ENCODE data around the gene RYR2.
"Not testable (repeated sequence)": the region's sequence is repeated elsewhere in the genome, so short reads cannot be mapped to it uniquely, and the experiment has no call there.

RYR2 gene

GRCh38 chr1:237353918-237354317 is 311.9 kb downstream of the RYR2 start:
- no peak for TF ChIP-seq CTCF (IDR thresholded peaks at IDR 0.05; ENCODE audit: insufficient read depth, low read depth, low read length, missing control alignments)
- DNase-seq (ENCODE audit: low read depth) = no peak

GRCh38 chr1:237355022-237355421 is 313.0 kb downstream of the RYR2 start:
- H3K4me3 ChIP-seq (ENCODE audit: low read depth, low read length) = no peak overlapping the region
- DNase-seq (ENCODE audit: low read depth) = no peak
- no peak for TF ChIP-seq CTCF (IDR thresholded peaks at IDR 0.05; ENCODE audit: insufficient read depth, low read depth, low read length, missing control alignments)

More at GRCh38 chr1:237353918-237354317, 311.9 kb downstream of the RYR2 start:
- no peak overlapping the region for H3K4me3 ChIP-seq (ENCODE audit: low read depth, low read length)

- H3K4me3 ChIP-seq (ENCODE audit: low read depth, low read length) = no peak overlapping the region
- TF ChIP-seq CTCF (IDR thresholded peaks at IDR 0.05; ENCODE audit: insufficient read depth, low read depth, low read length, missing control alignments) = no peak
- no peak for DNase-seq (ENCODE audit: low read depth)
These were observed 316.6 kb downstream of the RYR2 start for GRCh38 chr1:237358555-237358954.

- H3K4me3 ChIP-seq (ENCODE audit: low read depth, low read length) = no peak overlapping the region
- no peak for DNase-seq (ENCODE audit: low read depth)
- TF ChIP-seq CTCF (IDR thresholded peaks at IDR 0.05; ENCODE audit: insufficient read depth, low read depth, low read length, missing control alignments) = no peak
These were observed 325.8 kb downstream of the RYR2 start for GRCh38 chr1:237367758-237368157.

GRCh38 chr1:237371477-237371876 is 329.5 kb downstream of the RYR2 start:
- H3K4me3 ChIP-seq (ENCODE audit: low read depth, low read length) = not testable (repeated sequence)

GRCh38 chr1:237383791-237384190 is 341.8 kb downstream of the RYR2 start:
- TF ChIP-seq CTCF (IDR thresholded peaks at IDR 0.05; ENCODE audit: insufficient read depth, low read depth, low read length, missing control alignments) = no peak
- no peak overlapping the region for H3K4me3 ChIP-seq (ENCODE audit: low read depth, low read length)
- no peak for DNase-seq (ENCODE audit: low read depth)

More at GRCh38 chr1:237371477-237371876, 329.5 kb downstream of the RYR2 start:
- not testable (repeated sequence) for DNase-seq (ENCODE audit: low read depth)

- H3K4me3 ChIP-seq (ENCODE audit: low read depth, low read length) = no peak overlapping the region
- DNase-seq (ENCODE audit: low read depth) = no peak
- no peak for TF ChIP-seq CTCF (IDR thresholded peaks at IDR 0.05; ENCODE audit: insufficient read depth, low read depth, low read length, missing control alignments)
These were observed 342.2 kb downstream of the RYR2 start for GRCh38 chr1:237384213-237384612.
